GM12892 (cell line): Measurements from ENCODE around the gene CLEC4G.

Experiments used
- DNase-seq: peaks from one replicate; pipeline ENCODE4 v3.0.0; 2011; ENCODE audit not compliant: insufficient read length
- FAIRE-seq: peaks from 2 replicates; lab custom pipeline; 2011; peaks lifted over from hg19 to GRCh38; lab: Jason Lieb, UNC
- POLR2A ChIP-seq: IDR thresholded peaks from 2 replicates; pipeline ENCODE4 v1.6.1; 2011; ENCODE audit warnings: low read depth, low read length, control low read depth
- POLR2AphosphoS5 ChIP-seq: IDR thresholded peaks from 2 replicates; pipeline ENCODE4 v1.6.1; 2011; ENCODE audit warnings: low read depth, low read length, control low read depth
- TAF1 ChIP-seq: IDR thresholded peaks from 2 replicates; pipeline ENCODE4 v1.6.1; 2011; ENCODE audit warnings: low read depth, mild to moderate bottlenecking, control low read depth, low read length, borderline replicate concordance

The CLEC4G gene

GRCh38 chr19:7701049-7701653 lies 30.8 kb downstream of the CLEC4G start:
- no peak for DNase-seq
- no peak for FAIRE-seq
- no peak for TF ChIP-seq TAF1
- TF ChIP-seq POLR2A = no peak; the same call in 1 of the 2 replicates
- no peak for TF ChIP-seq POLR2AphosphoS5

- peak; percentile 60 for TF ChIP-seq POLR2AphosphoS5
- no peak for TF ChIP-seq POLR2A
- 0 out of 2 replicates have a peak, but pooled peaks have one; percentile 33 for TF ChIP-seq TAF1
- FAIRE-seq = peak; percentile 92
- DNase-seq = no peak
Measured at GRCh38 chr19:7699417-7700401, 32.2 kb downstream of the CLEC4G start.

- TF ChIP-seq TAF1 = no peak
- TF ChIP-seq POLR2AphosphoS5 = no peak
- TF ChIP-seq POLR2A = no peak
- DNase-seq (no peak), FAIRE-seq (peak; percentile 74)
Measured at GRCh38 chr19:7699003-7699402, 32.9 kb downstream of the CLEC4G start.

- DNase-seq (no peak), FAIRE-seq (peak; percentile 33)
Measured at GRCh38 chr19:7698583-7698982, 33.3 kb downstream of the CLEC4G start.

GRCh38 chr19:7697721-7698287 lies 34.1 kb downstream of the CLEC4G start:
- no peak for TF ChIP-seq POLR2A
- TF ChIP-seq TAF1 = no peak
- TF ChIP-seq POLR2AphosphoS5 = no peak
- peak; percentile 85 for FAIRE-seq

More at GRCh38 chr19:7698583-7698982, 33.3 kb downstream of the CLEC4G start:
- TF ChIP-seq POLR2A (peak; percentile 24; the same call in 1 of the 2 replicates), POLR2AphosphoS5 (no peak), TAF1 (no peak)

GRCh38 chr19:7694499-7694898 lies 37.4 kb downstream of the CLEC4G start:
- TF ChIP-seq POLR2AphosphoS5 (no peak), POLR2A (0 out of 2 replicates have a peak, but pooled peaks have one; percentile 3)
- no peak for DNase-seq
- FAIRE-seq = no peak

More at GRCh38 chr19:7697721-7698287, 34.1 kb downstream of the CLEC4G start:
- DNase-seq = no peak

- FAIRE-seq = peak; percentile 42
- DNase-seq = no peak
- TF ChIP-seq POLR2A (no peak), POLR2AphosphoS5 (no peak), TAF1 (no peak)
Measured at GRCh38 chr19:7692417-7693088, 39.4 kb downstream of the CLEC4G start.

- TF ChIP-seq TAF1 = no peak
- TF ChIP-seq POLR2AphosphoS5 = no peak
- no peak for TF ChIP-seq POLR2A
- FAIRE-seq (peak; percentile 65), DNase-seq (no peak)
Measured at GRCh38 chr19:7691497-7691896, 40.4 kb downstream of the CLEC4G start.

- TF ChIP-seq TAF1 (no peak), POLR2A (no peak), POLR2AphosphoS5 (no peak)
- DNase-seq = no peak
- no peak for FAIRE-seq
Measured at GRCh38 chr19:7690779-7691258, 41.1 kb downstream of the CLEC4G start.

GRCh38 chr19:7689165-7689564 lies 42.7 kb downstream of the CLEC4G start:
- TF ChIP-seq POLR2A (no peak), POLR2AphosphoS5 (no peak)
- DNase-seq (no peak), FAIRE-seq (no peak)

- TF ChIP-seq POLR2A = peak; percentile 68
- no peak for TF ChIP-seq TAF1
- peak; percentile 87 for TF ChIP-seq POLR2AphosphoS5
- no peak for FAIRE-seq
- no peak for DNase-seq
Measured at GRCh38 chr19:7687177-7687576, 44.7 kb downstream of the CLEC4G start.
